MM.1S (cell line): ENCODE measurements around the gene LRRC34.

Source experiments
- DNase-seq: peaks from one replicate; pipeline ENCODE4 v3.0.0-alpha.2; 2015
- H2AFZ ChIP-seq: fragments of 300-600 bp; sonication (generic); 2 replicates; pipeline ENCODE4 v1.6.0; 2016; ENCODE audit warnings: antibody characterized with exemption, low read length
- H3F3A ChIP-seq: fragments of 300-600 bp; sonication (generic); 2 replicates; pipeline ENCODE4 v1.6.1; 2016; ENCODE audit warnings: mild to moderate bottlenecking, antibody characterized with exemption, low read length, moderate library complexity, mixed read lengths; ENCODE audit not compliant: insufficient read depth
- H3K27ac ChIP-seq: fragments of 300-600 bp; sonication (generic); 2 replicates; pipeline ENCODE4 v1.5.1; 2016; ENCODE audit warnings: mild to moderate bottlenecking, low read length
- H3K27me3 ChIP-seq: fragments of 300-600 bp; sonication (generic); replicated peaks from 2 replicates; pipeline ENCODE4 v1.6.0; 2016; ENCODE audit warnings: low read length; ENCODE audit not compliant: insufficient read depth
- H3K36me3 ChIP-seq: fragments of 300-600 bp; sonication (generic); replicated peaks from 2 replicates; pipeline ENCODE4 v1.6.1; 2016; ENCODE audit warnings: mild to moderate bottlenecking, low read length, mixed read lengths; ENCODE audit not compliant: insufficient read depth
- H3K4me1 ChIP-seq: fragments of 300-600 bp; sonication (generic); 2 replicates; pipeline ENCODE4 v1.6.1; 2016; ENCODE audit warnings: low read length, mixed read lengths
- H3K4me2 ChIP-seq: fragments of 300-600 bp; sonication (generic); 2 replicates; pipeline ENCODE4 v1.6.0; 2016; ENCODE audit warnings: low read depth, low read length
- H3K4me3 ChIP-seq: fragments of 300-600 bp; sonication (generic); 2 replicates; pipeline ENCODE4 v1.5.1; 2016; ENCODE audit warnings: low read length, mixed read lengths
- H3K79me2 ChIP-seq: fragments of 300-600 bp; sonication (generic); 2 replicates; pipeline ENCODE4 v1.6.1; 2016; ENCODE audit warnings: mixed run types, low read length, mixed read lengths
- H3K9ac ChIP-seq: fragments of 300-600 bp; sonication (generic); 2 replicates; pipeline ENCODE4 v1.6.1; 2016; ENCODE audit warnings: low read length, mixed read lengths
- H3K9me2 ChIP-seq: fragments of 300-600 bp; sonication (generic); replicated peaks from 2 replicates; pipeline ENCODE4 v1.6.1; 2016; ENCODE audit warnings: mild to moderate bottlenecking, low read length, mixed read lengths; ENCODE audit not compliant: insufficient read depth
- H3K9me3 ChIP-seq: fragments of 300-600 bp; sonication (generic); replicated peaks from 2 replicates; pipeline ENCODE4 v1.6.1; 2016; ENCODE audit warnings: mild to moderate bottlenecking, low read length, mixed read lengths; ENCODE audit not compliant: insufficient read depth
- H4K20me1 ChIP-seq: fragments of 300-600 bp; sonication (generic); 2 replicates; pipeline ENCODE4 v1.6.1; 2016; ENCODE audit warnings: mild to moderate bottlenecking, low read length, moderate library complexity, mixed read lengths; ENCODE audit not compliant: insufficient read depth
- CTCF ChIP-seq: fragments of 300-600 bp; sonication (generic); IDR thresholded peaks from 2 replicates; pipeline ENCODE4 v1.5.1; 2016; ENCODE audit warnings: antibody characterized with exemption, low read length, mixed read lengths
- EZH2 ChIP-seq: fragments of 300-600 bp; sonication (generic); optimal IDR thresholded peaks from 2 replicates; pipeline ENCODE3; 2017; ENCODE audit warnings: low read depth, mild to moderate bottlenecking, antibody characterized with exemption, low read length, mixed read lengths
- EZH2phosphoT487 ChIP-seq: fragments of 300-600 bp; sonication (generic); IDR thresholded peaks from 2 replicates; pipeline ENCODE4 v1.6.1; 2018; ENCODE audit warnings: antibody characterized with exemption, low read length

LRRC34 gene

GRCh38 chr3:169846458-169847193 is 33.9 kb upstream of the LRRC34 start:
- TF ChIP-seq EZH2phosphoT487 (no peak), EZH2 (no peak), CTCF (no peak)
- no peak overlapping the region for H2AFZ ChIP-seq
- H3K9me2 ChIP-seq = no peaks in the 10 kb centered on the region
- H3K9me3 ChIP-seq = no peaks in the 10 kb centered on the region
- H3K27ac ChIP-seq = no peak overlapping the region
- no peak overlapping the region for H3K4me2 ChIP-seq
- H4K20me1 ChIP-seq = no peaks in the 10 kb centered on the region
- no peaks in the 10 kb centered on the region for H3K36me3 ChIP-seq
- no peak for DNase-seq
- no peaks in the 10 kb centered on the region for H3K79me2 ChIP-seq
- no peaks in the 10 kb centered on the region for H3K4me1 ChIP-seq
- no peaks in the 10 kb centered on the region for H3F3A ChIP-seq
- H3K27me3 ChIP-seq = no peaks in the 10 kb centered on the region
- H3K4me3 ChIP-seq = no peak overlapping the region
- H3K9ac ChIP-seq = no peak overlapping the region

- Histone ChIP-seq H3K4me3 (no peak overlapping the region), H3K27ac (no peak overlapping the region), H4K20me1 (no peaks in the 10 kb centered on the region), H3K79me2 (no peaks in the 10 kb centered on the region), H3K9ac (no peak overlapping the region), H3K9me2 (no peaks in the 10 kb centered on the region), H3K4me1 (no peaks in the 10 kb centered on the region), H3F3A (no peaks in the 10 kb centered on the region), H3K27me3 (no peaks in the 10 kb centered on the region), H3K4me2 (no peak overlapping the region), H3K36me3 (no peaks in the 10 kb centered on the region), H2AFZ (no peak overlapping the region), H3K9me3 (no peaks in the 10 kb centered on the region)
- no peak for TF ChIP-seq CTCF
- TF ChIP-seq EZH2phosphoT487 = no peak
- DNase-seq = no peak
Measured at GRCh38 chr3:169842960-169843359, 30.3 kb upstream of the LRRC34 start.

GRCh38 chr3:169841171-169841570 is 28.5 kb upstream of the LRRC34 start:
- no peaks in the 10 kb centered on the region for H3K9me3 ChIP-seq
- no peaks in the 10 kb centered on the region for H4K20me1 ChIP-seq
- DNase-seq = no peak
- no peaks in the 10 kb centered on the region for H3K9me2 ChIP-seq
- H2AFZ ChIP-seq = no peak overlapping the region
- H3F3A ChIP-seq = no peaks in the 10 kb centered on the region
- H3K27ac ChIP-seq = no peak overlapping the region
- no peaks in the 10 kb centered on the region for H3K36me3 ChIP-seq
- H3K4me1 ChIP-seq = 0 out of 2 replicates have a peak, but pooled peaks cover 6% of the 10 kb centered on the region
- H3K79me2 ChIP-seq = no peaks in the 10 kb centered on the region
- no peak overlapping the region for H3K4me3 ChIP-seq
- no peak for TF ChIP-seq EZH2
- TF ChIP-seq CTCF = no peak
- no peak for TF ChIP-seq EZH2phosphoT487
- H3K27me3 ChIP-seq = no peaks in the 10 kb centered on the region
- no peak overlapping the region for H3K9ac ChIP-seq
- H3K4me2 ChIP-seq = no peak overlapping the region
